Spleen (tissue), 7 donors: ENCODE data around the gene SYCP1.

Experiments used
- CTCF ChIP-seq, 11 experiments: fragments of 200-600 bp in 7 of 11; fragments of 450-650 bp in 4 of 11; sonication (generic) in 4 of 11; IDR thresholded peaks in 8 of 11; conservative IDR thresholded peaks in 3 of 11; 1 replicate in 7 of 11; 2 replicates in 4 of 11; pipeline versions ENCODE4 v1.4.0 to v1.8.0; 2016 to 2021; ENCODE audit warnings: antibody characterized with exemption in 11 of 11, inconsistent platforms in 4 of 11, mild to moderate bottlenecking in 1 of 11
- POLR2AphosphoS5 ChIP-seq, 3 donors: sonication (generic); formaldehyde crosslinking; IDR thresholded peaks; one replicate each; pipeline ENCODE4 v1.5.1; 2017; ENCODE audit warnings: antibody characterized with exemption in 3 of 3
- donor health status: DM: no; HTN: no; CAD: no; lungs with moderate emphysema.
- donor health status: DM: no; HTN: no; CAD: no.
- donor health status: DM: no; HTN: no; CAD: no.

GRCh38 chr1:114861384-114861783, 6.7 kb downstream of the SYCP1 start:
- no peak for TF ChIP-seq POLR2AphosphoS5 (IDR thresholded peaks at IDR 0.05)
- no peak for TF ChIP-seq CTCF (IDR thresholded peaks at IDR 0.05 in 8 of 11, conservative IDR thresholded peaks at IDR 0.05 in 3 of 11)
